Measurements from ENCODE around the gene ZNF609. TPM values are rescaled to one million over a fixed set of nuclear protein-coding genes. Genes with fewer than 3 reads are reported as not detected.

The ZNF609 gene
- total and polyA plus RNA-seq, 2 of the 13 experiments (the other 11 are each of a cell fraction or from before 2014, with no cell fraction given): 8.9 to 9.9 TPM

DNA sequence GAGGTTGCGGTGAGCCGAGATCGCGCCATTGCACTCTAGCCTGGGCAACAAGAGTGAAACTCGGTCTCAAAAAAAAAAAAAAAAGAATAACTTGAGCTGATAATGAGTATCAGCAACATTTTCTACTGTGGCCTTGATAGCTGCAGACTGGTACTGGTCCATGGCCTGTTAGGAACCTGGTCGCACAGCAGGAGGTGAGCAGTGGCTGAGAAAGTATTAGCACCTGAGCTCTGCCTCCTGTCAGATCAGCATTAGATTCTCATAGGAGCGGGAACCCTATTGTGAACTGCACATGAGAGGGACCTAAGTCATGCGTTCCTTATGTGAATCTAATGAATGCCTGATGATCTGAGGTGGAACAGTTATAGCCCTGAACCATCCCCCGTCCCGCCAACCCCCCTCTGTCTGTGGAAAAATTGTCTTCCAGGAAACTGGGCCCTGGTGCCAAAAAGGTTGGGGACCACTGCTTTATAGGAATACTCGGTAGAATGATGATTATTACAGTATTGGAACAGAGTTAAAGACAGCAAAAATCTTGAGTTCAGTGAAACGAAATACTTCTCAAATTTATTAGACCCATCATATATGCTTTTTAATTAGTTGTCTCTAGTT, 126.0 kb downstream of the ZNF609 start (continued):
- TF ChIP-seq, protein P1, sequence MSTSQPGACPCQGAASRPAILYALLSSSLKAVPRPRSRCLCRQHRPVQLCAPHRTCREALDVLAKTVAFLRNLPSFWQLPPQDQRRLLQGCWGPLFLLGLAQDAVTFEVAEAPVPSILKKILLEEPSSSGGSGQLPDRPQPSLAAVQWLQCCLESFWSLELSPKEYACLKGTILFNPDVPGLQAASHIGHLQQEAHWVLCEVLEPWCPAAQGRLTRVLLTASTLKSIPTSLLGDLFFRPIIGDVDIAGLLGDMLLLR (CRISPR knock-in tag; IDR thresholded peaks at IDR 0.05): no peak
- TF ChIP-seq CAMTA2 (CRISPR knock-in tag; IDR thresholded peaks at IDR 0.05; ENCODE audit: borderline replicate concordance): no peak

DNA sequence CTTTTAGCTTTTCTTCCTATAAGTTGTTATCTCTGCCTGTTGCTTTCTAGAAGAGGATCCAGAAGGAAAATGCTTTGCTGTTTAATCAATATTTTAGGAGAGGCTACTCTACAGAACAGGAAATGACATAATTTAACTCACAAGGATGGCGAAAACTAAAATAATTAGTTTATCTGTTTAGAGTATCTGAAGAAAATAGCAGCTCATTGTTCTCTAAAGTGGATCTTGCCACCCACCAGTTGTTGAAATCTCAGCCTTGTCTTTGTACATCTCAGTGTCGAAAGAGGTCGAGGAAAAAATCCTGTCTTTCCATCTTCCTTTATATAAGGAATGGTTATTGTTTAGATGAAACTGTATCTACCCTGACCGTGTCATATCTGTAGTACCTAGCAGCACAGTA, 126.6 kb downstream of the ZNF609 start:
- intact Hi-C loops (cut with micrococcal nuclease; ENCODE audit: unreplicated experiment) (no loop called here), in situ Hi-C loops (cut with HindIII; ENCODE audit: extremely low pct_ligation_motif_present, low pct_unique_long_range_greater_than_20kb) (no loop called here)
- H3K4me3 ChIP-seq (replicated peaks in 1 of 3; ENCODE audit: insufficient read depth in 1 of 3, low read depth in 2 of 3, low read length in 3 of 3): no peak overlapping the region
- H2AFZ ChIP-seq (ENCODE audit: low read length): no peak overlapping the region
- H3K9ac ChIP-seq (ENCODE audit: insufficient read depth, low read depth, low read length): no peak overlapping the region
- ATAC-seq (no peak), DNase-seq (ENCODE audit: low spot score) (no peak), FAIRE-seq (no peak)
- 94% methylated on average over 4 of the region's 4 CpGs for WGBS (ENCODE audit: low lambda C conversion rate)
- ChIA-PET CTCF (ENCODE audit: low intra/inter-chr PET ratio, low total read pairs) (no interaction called here), POLR2A (no interaction called here)
- BruUV-seq (replicated peaks): no TSS peak
- peaks cover 36% of the 10 kb centered on the region for H3K79me2 ChIP-seq (ENCODE audit: insufficient read depth, low read length)
- H3K27ac ChIP-seq (ENCODE audit: extremely low read length, insufficient read depth, low read length): no peak overlapping the region
- peaks cover 26% of the 10 kb centered on the region for H3K4me1 ChIP-seq (ENCODE audit: insufficient read depth, low read length)
- H4K20me1 ChIP-seq (ENCODE audit: insufficient read depth, low read length): no peaks in the 10 kb centered on the region
- H3K4me2 ChIP-seq (ENCODE audit: low read depth, low read length): no peak overlapping the region
- H3K9me3 ChIP-seq (ENCODE audit: low read length): no peaks in the 10 kb centered on the region
- TF ChIP-seq ZNF790 (CRISPR knock-in tag; IDR thresholded peaks at IDR 0.05; ENCODE audit: borderline replicate concordance) (no peak), SYNCRIP (IDR thresholded peaks at IDR 0.05; ENCODE audit: insufficient read depth, low read depth, low read length) (no peak), ZNF44 (CRISPR knock-in tag; IDR thresholded peaks at IDR 0.05) (no peak)
- TF ChIP-seq, protein P2, sequence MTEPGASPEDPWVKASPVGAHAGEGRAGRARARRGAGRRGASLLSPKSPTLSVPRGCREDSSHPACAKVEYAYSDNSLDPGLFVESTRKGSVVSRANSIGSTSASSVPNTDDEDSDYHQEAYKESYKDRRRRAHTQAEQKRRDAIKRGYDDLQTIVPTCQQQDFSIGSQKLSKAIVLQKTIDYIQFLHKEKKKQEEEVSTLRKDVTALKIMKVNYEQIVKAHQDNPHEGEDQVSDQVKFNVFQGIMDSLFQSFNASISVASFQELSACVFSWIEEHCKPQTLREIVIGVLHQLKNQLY (CRISPR knock-in tag; IDR thresholded peaks at IDR 0.05): no peak
- H3K36me3 ChIP-seq (replicated peaks in 1 of 2; ENCODE audit: control insufficient read depth in 1 of 2, insufficient read depth in 2 of 2, low read length in 2 of 2): no peaks in the 10 kb centered on the region
- no peaks in the 10 kb centered on the region for H3K27me3 ChIP-seq (ENCODE audit: control insufficient read depth in 1 of 2, insufficient read depth in 2 of 2, low read length in 2 of 2)
